ENCODE results near the gene CAMTA1.
"Not testable (repeated sequence)": the region's sequence is repeated elsewhere in the genome, so short reads cannot be mapped to it uniquely, and the experiment has no call there.

CAMTA1 gene

GRCh38 chr1:7298749-7299151 lies 513.5 kb downstream of the CAMTA1 start:
- no peak for DNase-seq

GRCh38 chr1:7299329-7299799 lies 514.1 kb downstream of the CAMTA1 start:
- no peak for DNase-seq

DNA sequence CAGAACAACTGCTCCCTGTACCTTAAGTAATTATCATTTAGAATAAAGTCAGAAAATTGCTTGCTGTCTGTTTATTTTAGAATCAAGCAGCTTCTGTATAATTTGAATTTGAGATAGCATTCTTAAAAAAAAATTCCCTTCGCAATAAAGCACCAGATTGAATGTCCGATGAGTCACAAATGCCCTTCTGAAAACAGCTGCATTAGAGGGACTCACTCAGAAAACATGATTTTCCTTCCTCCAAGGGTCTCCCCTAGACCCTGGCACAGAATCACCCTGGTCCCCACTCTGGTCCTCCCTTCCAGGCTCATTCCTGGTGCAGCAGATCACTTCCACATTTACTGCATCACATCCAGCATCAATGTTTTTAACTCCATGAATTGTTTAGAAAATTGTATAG lies 514.7 kb downstream of the CAMTA1 start:
- DNase-seq = no peak

- no peak for DNase-seq
Observed at GRCh38 chr1:7300893-7301663, 515.8 kb downstream of the CAMTA1 start.

DNA sequence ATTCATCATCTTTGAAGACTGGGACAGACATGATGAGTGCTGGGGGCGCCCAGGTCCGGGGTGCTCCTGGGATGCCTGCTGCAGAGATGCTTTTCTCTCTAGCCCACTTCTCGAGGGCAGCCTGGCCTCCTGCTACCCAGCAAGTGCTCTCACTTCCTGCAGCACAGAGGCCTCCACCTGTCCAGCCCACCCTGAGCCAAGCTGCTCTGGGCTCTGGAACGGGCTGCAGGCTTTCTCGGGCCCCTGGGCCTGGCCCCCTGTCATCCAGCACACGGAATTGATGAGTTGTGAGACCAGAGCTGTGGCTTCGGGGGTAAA lies 516.4 kb downstream of the CAMTA1 start:
- no peak for DNase-seq

GRCh38 chr1:7302126-7302525 lies 516.9 kb downstream of the CAMTA1 start:
- no peak for DNase-seq

DNA sequence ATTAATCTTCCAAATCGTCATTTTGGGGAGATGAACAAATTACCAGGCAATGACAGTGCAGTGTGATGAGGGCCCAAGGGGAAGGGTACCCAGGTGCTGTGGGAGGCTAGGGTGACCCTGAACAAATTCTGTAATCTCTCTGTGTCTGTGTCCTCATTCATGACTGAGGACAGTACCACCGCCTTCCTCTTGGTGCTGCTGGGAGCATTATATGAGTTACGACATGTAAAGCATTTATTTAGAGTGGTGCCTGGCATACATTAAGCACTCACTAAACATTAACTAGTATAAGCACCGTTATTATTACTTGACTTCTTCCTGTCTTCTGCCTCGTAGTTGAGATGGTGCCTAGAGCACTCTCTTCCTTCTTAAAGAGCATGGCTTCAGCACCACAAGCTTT lies 517.6 kb downstream of the CAMTA1 start:
- DNase-seq = no peak

DNA sequence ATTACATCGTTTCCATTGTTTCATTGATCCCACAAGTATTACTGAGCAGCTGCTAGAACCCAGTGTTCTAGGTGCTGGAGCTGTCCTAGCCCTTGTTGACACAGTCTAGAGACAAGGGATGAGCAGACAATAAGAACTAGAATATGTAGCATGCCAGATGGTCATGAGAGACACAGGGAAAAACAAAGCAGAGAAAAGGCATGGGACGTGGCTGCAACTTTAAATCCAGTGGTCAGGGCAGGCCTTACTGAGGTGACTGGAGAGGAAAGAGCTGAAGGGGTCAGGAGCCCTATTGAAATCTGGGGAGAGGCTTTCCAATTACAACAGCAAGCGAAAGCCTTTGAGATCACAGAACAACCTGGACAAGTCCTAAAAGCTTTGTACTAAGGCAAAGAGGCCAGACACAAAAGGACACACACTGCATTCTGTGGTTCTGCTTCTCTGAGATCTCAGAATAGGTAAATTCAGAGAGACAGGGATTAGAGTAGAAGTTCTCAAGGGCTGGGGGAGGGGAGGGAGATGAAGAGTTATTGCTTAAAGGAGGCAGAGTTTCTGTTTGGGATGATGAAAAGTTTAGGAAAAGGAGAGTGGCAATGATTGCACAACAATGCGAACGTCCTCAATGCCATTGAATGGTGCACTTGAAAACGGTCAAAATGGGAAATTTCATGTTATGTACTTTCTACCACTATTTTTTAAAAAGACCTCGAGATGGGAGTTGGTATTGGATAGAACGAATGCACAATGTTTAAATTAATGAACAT lies 518.5 kb downstream of the CAMTA1 start:
- no peak for DNase-seq

GRCh38 chr1:7313081-7313546 lies 527.9 kb downstream of the CAMTA1 start:
- DNase-seq = no peak

DNA sequence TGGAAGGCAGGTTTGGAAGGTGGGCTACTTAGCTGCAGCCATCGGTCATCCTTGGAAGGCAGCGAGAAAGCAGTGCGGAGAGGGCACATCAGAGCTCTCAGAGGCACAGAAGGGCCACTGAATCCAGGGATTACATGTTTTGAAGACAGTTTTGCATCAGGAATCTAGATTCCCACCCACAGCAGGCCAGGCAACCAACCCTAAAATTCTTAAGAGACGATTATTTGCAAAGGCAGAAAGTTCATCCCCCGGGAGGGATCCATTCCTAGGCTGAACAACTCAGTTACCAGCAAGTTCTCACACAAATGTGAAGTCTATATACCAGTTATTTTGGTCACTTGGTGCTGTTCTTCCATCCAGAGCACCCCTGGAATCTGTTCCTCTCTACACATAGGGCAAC lies 528.6 kb downstream of the CAMTA1 start:
- DNase-seq = no peak

- no peak for DNase-seq
Observed at GRCh38 chr1:7315316-7315715, 530.1 kb downstream of the CAMTA1 start.

- no peak for DNase-seq
Observed at GRCh38 chr1:7315946-7316345, 530.7 kb downstream of the CAMTA1 start.

GRCh38 chr1:7317888-7318287 lies 532.6 kb downstream of the CAMTA1 start:
- no peak for DNase-seq

DNA sequence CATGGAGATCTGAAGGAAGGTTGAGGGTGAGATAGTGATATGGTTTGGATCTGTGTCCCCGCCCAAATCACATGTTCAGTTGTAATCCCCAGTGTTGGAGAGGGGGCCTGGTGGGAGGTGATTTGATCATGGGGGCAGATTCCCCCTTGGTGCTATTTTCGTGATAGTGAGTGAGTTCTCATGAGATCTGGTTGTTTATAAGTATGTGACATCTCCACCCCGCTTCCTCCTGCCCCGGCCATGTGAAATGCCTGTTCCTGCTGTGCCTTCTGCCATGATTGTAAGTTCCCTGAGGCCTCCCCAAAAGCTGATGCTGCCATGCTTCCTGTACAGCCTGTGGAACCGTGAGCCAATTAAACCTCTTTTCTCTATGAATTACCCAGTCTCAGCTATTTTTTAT lies 533.9 kb downstream of the CAMTA1 start:
- no peak for DNase-seq

DNA sequence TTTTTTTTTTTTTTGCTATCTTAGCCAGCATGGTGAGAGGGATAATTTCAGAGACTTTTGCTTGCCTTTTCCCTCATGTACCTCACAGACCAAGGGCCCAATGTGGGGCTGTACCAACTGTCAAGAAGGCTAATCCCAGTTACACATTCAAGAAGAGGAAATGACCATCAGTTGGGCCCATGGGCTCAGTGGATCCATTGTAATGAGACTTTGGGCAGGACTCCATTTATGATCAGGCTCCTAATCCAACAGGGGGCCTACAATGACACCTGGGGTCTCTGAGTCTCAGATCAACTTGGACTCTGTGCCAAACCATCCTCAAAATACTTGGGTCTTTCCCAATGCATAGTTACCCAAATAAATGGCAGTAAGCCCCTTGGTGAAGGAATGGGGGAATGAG lies 535.4 kb downstream of the CAMTA1 start:
- no peak for DNase-seq

DNA sequence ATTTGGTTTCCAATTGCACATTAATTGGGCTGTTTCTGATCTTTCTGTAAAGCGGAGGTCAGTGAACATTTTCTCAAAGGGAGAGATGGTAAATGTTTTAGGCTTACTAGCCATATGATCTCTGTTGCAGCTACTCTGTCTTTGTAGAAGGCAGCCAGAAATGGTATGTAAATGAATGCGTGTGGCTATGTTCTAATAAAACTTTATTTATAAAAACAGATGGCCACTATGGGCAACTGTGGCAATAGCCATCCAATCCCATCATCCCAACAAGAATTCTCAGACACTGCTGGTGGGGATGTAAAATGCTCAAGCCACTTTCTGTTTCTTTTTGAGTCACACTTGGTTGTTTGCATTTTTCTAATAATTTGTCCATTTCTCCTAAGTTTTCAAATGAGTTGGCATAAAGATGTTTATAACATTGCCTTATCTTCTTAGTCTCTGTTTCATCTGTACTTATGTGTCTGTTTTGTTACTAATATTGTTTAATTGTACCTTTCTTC lies 537.1 kb downstream of the CAMTA1 start:
- DNase-seq = no peak

GRCh38 chr1:7322912-7323311 lies 537.7 kb downstream of the CAMTA1 start:
- no peak for DNase-seq

DNA sequence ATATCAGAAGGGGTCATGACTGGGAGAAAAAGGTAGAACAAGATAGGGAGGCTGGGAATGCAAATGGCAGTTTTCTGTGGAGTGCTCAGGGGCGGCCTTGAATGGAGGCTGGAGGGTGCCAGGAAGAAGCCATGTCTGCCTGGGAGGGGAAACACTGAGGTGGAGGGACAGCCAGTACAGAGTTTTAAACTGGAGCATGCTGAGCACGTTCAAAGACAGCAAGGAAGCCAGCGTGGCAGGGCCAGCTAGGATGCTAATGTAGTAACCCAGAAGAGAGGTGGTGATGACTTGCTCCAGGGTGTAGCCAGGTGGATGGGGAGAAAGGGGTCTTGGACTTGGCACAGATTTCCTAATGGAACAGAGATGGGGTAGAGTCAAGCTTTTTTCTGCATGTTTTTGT lies 540.0 kb downstream of the CAMTA1 start:
- no peak for DNase-seq

GRCh38 chr1:7326366-7326765 lies 541.1 kb downstream of the CAMTA1 start:
- no peak for DNase-seq

DNA sequence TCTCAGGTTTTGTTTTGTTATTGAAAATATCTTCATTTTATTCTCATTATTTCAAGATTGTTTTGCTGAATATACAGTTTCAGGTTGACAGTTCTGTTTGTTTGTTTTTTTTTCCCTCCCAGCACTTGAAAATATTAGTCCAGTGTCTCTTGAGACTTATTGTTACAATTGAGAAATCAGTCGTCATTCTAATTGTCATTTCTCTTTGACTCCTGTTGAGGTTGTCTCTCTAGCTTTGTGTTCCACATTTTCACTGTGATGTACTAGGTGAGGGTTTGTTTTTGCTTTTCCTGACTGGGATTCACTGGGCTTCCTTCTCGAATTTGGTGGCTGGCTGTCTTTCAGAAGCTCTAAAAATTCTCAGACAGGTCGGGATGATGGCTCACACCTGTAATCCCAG lies 542.6 kb downstream of the CAMTA1 start:
- DNase-seq = no peak

DNA sequence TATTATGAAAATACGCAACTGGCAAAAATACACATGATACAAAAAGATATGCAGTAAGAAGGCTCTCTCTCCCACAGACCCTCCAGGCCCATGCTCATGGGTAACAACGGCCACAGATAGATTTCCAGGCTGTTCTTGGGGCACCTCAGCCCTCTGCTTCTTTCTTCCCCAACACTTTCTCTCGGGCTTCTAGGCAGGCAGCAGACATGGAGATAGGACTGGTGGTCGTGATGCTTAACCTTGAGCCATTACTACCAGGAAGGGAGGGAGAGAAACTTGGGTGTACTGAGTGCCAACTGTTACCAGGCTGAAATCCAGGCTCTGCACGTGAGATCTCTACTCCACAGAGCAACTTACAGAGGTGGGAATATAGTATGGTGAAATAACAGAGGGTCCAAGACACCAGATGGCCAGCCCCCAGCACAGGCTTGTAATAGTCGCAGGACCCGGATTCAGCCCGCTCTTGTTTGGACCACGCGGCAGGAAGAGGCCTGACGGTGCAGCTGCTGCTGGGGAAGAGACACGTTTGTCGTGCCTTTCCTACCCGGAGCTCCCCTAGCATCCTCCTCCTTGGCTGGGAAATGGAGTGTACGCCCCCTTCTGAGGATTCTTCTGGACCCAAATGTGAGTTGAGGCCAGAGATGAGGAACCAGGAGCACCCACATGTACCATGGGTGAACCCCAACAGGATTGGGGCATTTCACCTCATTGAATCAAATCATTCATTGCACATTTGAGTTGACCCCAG lies 544.8 kb downstream of the CAMTA1 start:
- DNase-seq = no peak

- DNase-seq = not testable (repeated sequence)
Observed at GRCh38 chr1:7330726-7331125, 545.5 kb downstream of the CAMTA1 start.

- DNase-seq = no peak
Observed at GRCh38 chr1:7331926-7332535, 546.8 kb downstream of the CAMTA1 start.
